Endodermal cell (in vitro differentiated cells): Measurements from ENCODE around the gene CELF3. TPM values are rescaled to one million over a fixed set of nuclear protein-coding genes. Genes with fewer than 3 reads are reported as not detected.

Source experiments
- DNase-seq: peaks from one replicate; pipeline ENCODE4 v3.0.0-alpha.2; 2017
- H3K27ac ChIP-seq: 2 replicates; pipeline ENCODE4 v1.5.1; 2013; ENCODE audit warnings: mild to moderate bottlenecking, low read depth, low read length, moderate library complexity
- H3K27me3 ChIP-seq: 2 replicates; pipeline ENCODE4 v1.6.1; 2013; ENCODE audit warnings: mild to moderate bottlenecking, low read length, moderate library complexity; ENCODE audit not compliant: insufficient read depth, control insufficient read depth, poor library complexity, severe bottlenecking
- H3K36me3 ChIP-seq: 2 replicates; pipeline ENCODE4 v1.7.0; 2013; ENCODE audit warnings: mild to moderate bottlenecking, low read length, moderate library complexity; ENCODE audit not compliant: control insufficient read depth, insufficient read depth
- H3K4me1 ChIP-seq: one replicate; pipeline ENCODE4 v1.7.0; 2013; ENCODE audit warnings: low read length; ENCODE audit not compliant: control insufficient read depth, insufficient read depth
- H3K4me3 ChIP-seq: 2 replicates; pipeline ENCODE4 v1.5.1; 2013; ENCODE audit warnings: mild to moderate bottlenecking, low read length, moderate library complexity
- H3K9ac ChIP-seq: 2 replicates; pipeline ENCODE4 v1.6.1; 2013; ENCODE audit warnings: mild to moderate bottlenecking, low read length, moderate library complexity; ENCODE audit not compliant: poor library complexity, severe bottlenecking; ENCODE audit errors: extremely low read depth
- H3K9me3 ChIP-seq: 2 replicates; pipeline ENCODE4 v1.6.1; 2013; ENCODE audit warnings: mild to moderate bottlenecking, low read length, moderate library complexity; ENCODE audit not compliant: control insufficient read depth
- H3K27ac Mint-ChIP-seq: 2 replicates; pipeline ENCODE4 v1.8.0; 2020; ENCODE audit warnings: mixed read lengths
- H3K27me3 Mint-ChIP-seq: 2 replicates; pipeline ENCODE4 v1.8.0; 2021; ENCODE audit warnings: mild to moderate bottlenecking, mixed read lengths; ENCODE audit not compliant: insufficient read depth
- H3K36me3 Mint-ChIP-seq: 2 replicates; pipeline ENCODE4 v1.8.0; 2020; ENCODE audit warnings: low read depth, mixed read lengths
- H3K4me1 Mint-ChIP-seq: 2 replicates; pipeline ENCODE4 v1.8.0; 2020; ENCODE audit warnings: mixed read lengths
- H3K4me3 Mint-ChIP-seq: 2 replicates; pipeline ENCODE4 v1.8.0; 2020; ENCODE audit warnings: mild to moderate bottlenecking, moderate library complexity, mixed read lengths
- H3K9me3 Mint-ChIP-seq: 2 replicates; pipeline ENCODE4 v1.8.0; 2020; ENCODE audit warnings: mild to moderate bottlenecking, mixed read lengths
- WGBS, 2 experiments: methylation state at CpG; one replicate each; pipeline versions ENCODE4 v1.1.5 to v1.1.7; 2013; ENCODE audit warnings: missing lambda C conversion rate in 2 of 2, mixed read lengths in 1 of 2; ENCODE audit not compliant: insufficient coverage in 1 of 2, insufficient read length in 1 of 2; 5-methylcytosine and 5-hydroxymethylcytosine counted together
- total RNA-seq, 2 donors: library from RNA; stranded (reverse); fragmentation: NEBNext Ultra II Directional in 1 of 2; extraction: Animal tissue kit (Norgen Biotek cat#: 25700) in 1 of 2; gene quantifications; 2 replicates in 1 of 2; 3 replicates in 1 of 2; pipeline ENCODE4 v1.2.1, GENCODE V29; 2021
- TF ChIP-seq, protein P1 (sequence below): fragments of 200-600 bp; sonication (generic); conservative IDR thresholded peaks from 2 replicates; pipeline ENCODE4 v1.5.0; 2021; ENCODE audit warnings: antibody characterized with exemption, mild to moderate bottlenecking

The CELF3 gene
- total RNA-seq, 2 donors from 2014 or later = 0.24 to 0.40 TPM

GRCh38 chr1:151711044-151711800 lies 5.4 kb downstream of the CELF3 start:
- Histone ChIP-seq H3K4me3 (no peak overlapping the region), H3K27ac (peak overlapping the region; percentile 82), H3K4me1 (no peaks in the 10 kb centered on the region), H3K27me3 (no peaks in the 10 kb centered on the region), H3K9me3 (no peaks in the 10 kb centered on the region), H3K9ac (no peak overlapping the region), H3K36me3 (no peaks in the 10 kb centered on the region)
- Mint-ChIP-seq H3K4me3 (no peak overlapping the region), H3K9me3 (no peaks in the 10 kb centered on the region), H3K27me3 (peaks cover 3% of the 10 kb centered on the region), H3K4me1 (peaks cover 10% of the 10 kb centered on the region), H3K27ac (no peak overlapping the region), H3K36me3 (no peaks in the 10 kb centered on the region)
- DNase-seq = no peak
- TF ChIP-seq, protein P1, sequence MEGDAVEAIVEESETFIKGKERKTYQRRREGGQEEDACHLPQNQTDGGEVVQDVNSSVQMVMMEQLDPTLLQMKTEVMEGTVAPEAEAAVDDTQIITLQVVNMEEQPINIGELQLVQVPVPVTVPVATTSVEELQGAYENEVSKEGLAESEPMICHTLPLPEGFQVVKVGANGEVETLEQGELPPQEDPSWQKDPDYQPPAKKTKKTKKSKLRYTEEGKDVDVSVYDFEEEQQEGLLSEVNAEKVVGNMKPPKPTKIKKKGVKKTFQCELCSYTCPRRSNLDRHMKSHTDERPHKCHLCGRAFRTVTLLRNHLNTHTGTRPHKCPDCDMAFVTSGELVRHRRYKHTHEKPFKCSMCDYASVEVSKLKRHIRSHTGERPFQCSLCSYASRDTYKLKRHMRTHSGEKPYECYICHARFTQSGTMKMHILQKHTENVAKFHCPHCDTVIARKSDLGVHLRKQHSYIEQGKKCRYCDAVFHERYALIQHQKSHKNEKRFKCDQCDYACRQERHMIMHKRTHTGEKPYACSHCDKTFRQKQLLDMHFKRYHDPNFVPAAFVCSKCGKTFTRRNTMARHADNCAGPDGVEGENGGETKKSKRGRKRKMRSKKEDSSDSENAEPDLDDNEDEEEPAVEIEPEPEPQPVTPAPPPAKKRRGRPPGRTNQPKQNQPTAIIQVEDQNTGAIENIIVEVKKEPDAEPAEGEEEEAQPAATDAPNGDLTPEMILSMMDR = no peak
- 91 to 92% methylated on average over 13 to 21 of the region's 21 CpGs for WGBS, 2 experiments

GRCh38 chr1:151710187-151710840 lies 6.3 kb downstream of the CELF3 start:
- no peak overlapping the region for H3K9ac ChIP-seq
- 65 to 69% methylated on average over 4 to 15 of the region's 15 CpGs for WGBS, 2 experiments
- Mint-ChIP-seq H3K4me1 (peaks cover 8% of the 10 kb centered on the region), H3K9me3 (no peaks in the 10 kb centered on the region), H3K36me3 (no peaks in the 10 kb centered on the region), H3K27ac (no peak overlapping the region), H3K4me3 (no peak overlapping the region), H3K27me3 (peaks cover 3% of the 10 kb centered on the region)
- H3K36me3 ChIP-seq = no peaks in the 10 kb centered on the region
- H3K9me3 ChIP-seq = no peaks in the 10 kb centered on the region
- H3K27ac ChIP-seq = peak overlapping the region; percentile 93
- no peak overlapping the region for H3K4me3 ChIP-seq
- TF ChIP-seq, protein P1 = no peak
- peak; percentile 71 for DNase-seq
- H3K4me1 ChIP-seq = no peaks in the 10 kb centered on the region
- no peaks in the 10 kb centered on the region for H3K27me3 ChIP-seq

DNA sequence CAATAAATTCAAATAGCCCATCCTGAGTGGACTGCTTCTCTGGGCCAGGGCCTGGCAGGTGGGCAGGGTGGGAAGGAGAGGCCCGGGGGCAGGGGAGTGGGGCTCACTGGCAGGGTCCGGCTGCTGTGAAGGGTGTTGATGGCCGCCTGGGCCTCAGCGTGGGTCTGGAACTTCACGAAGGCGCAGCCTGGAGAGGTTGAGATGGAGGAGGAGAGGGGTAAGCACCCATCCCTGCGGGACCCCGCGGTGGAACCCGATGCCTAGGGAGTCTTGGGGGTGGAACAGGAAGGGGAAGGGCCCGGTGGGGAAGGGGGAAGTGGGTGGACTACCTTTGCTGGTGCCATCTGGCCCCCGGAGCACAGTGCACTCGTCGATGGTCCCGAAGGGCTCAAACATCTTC lies 7.7 kb downstream of the CELF3 start:
- Histone ChIP-seq H3K9ac (no peak overlapping the region), H3K4me3 (no peak overlapping the region), H3K36me3 (no peaks in the 10 kb centered on the region), H3K27ac (no peak overlapping the region), H3K27me3 (no peaks in the 10 kb centered on the region), H3K9me3 (no peaks in the 10 kb centered on the region), H3K4me1 (no peaks in the 10 kb centered on the region)
- H3K36me3 Mint-ChIP-seq = no peaks in the 10 kb centered on the region
- no peak overlapping the region for H3K4me3 Mint-ChIP-seq
- H3K27me3 Mint-ChIP-seq = peaks cover 3% of the 10 kb centered on the region
- DNase-seq = no peak
- H3K9me3 Mint-ChIP-seq = no peaks in the 10 kb centered on the region
- H3K27ac Mint-ChIP-seq = no peak overlapping the region
- 60 to 85% methylated on average over 4 to 15 of the region's 15 CpGs for WGBS, 2 experiments
- peaks cover 8% of the 10 kb centered on the region for H3K4me1 Mint-ChIP-seq
- TF ChIP-seq, protein P1 = no peak
